Keratinocyte (primary cell): ENCODE results near the gene SUSD4.

Experiments
- CTCF ChIP-seq, 3 experiments: IDR thresholded peaks in 1 of 3; conservative IDR thresholded peaks in 1 of 3; optimal IDR thresholded peaks in 1 of 3; 2 replicates in 2 of 3; 3 replicates in 1 of 3; pipeline versions ENCODE3 to v1.5.1; 2011; ENCODE audit warnings: low read length in 3 of 3, mild to moderate bottlenecking in 3 of 3, moderate library complexity in 2 of 3, control low read depth in 1 of 3, inconsistent platforms in 1 of 3; ENCODE audit not compliant: insufficient read depth in 2 of 3; ENCODE audit errors: extremely low read depth in 1 of 3
- EZH2 ChIP-seq: IDR thresholded peaks from one replicate; pipeline ENCODE4 v1.6.1; 2012; ENCODE audit warnings: inconsistent platforms, mild to moderate bottlenecking, low read length, moderate library complexity

GRCh38 chr1:223329252-223329651, 34.7 kb downstream of the SUSD4 start:
- TF ChIP-seq EZH2 (no peak), CTCF (optimal IDR thresholded peaks at IDR 0.05 in 1 of 3, IDR thresholded peaks at IDR 0.05 in 1 of 3, conservative IDR thresholded peaks at IDR 0.05 in 1 of 3; ENCODE audit: extremely low read depth in 1 of 3, insufficient read depth in 2 of 3, low read length in 3 of 3) (no peak)
